ENCODE results near the gene SPRY2.

Gene SPRY2, protein sequence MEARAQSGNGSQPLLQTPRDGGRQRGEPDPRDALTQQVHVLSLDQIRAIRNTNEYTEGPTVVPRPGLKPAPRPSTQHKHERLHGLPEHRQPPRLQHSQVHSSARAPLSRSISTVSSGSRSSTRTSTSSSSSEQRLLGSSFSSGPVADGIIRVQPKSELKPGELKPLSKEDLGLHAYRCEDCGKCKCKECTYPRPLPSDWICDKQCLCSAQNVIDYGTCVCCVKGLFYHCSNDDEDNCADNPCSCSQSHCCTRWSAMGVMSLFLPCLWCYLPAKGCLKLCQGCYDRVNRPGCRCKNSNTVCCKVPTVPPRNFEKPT

GRCh38 chr13:80341101-80341755 lies at the start of gene SPRY2:
Gene SPRY2 (minus strand): TSS chr13:80341126. CDS start chr13:80337705, 3,421 bp downstream.
- peak within 1 kb of the TSS; percentile 66 for H3K4me3 ChIP-seq (replicated peaks; ENCODE audit: low read depth, low read length)
- DNase-seq (ENCODE audit: low read depth) = peak; percentile 98
- no peak for TF ChIP-seq CTCF (IDR thresholded peaks at IDR 0.05; ENCODE audit: low read length, missing control alignments)

- no peak for TF ChIP-seq CTCF (IDR thresholded peaks at IDR 0.05; ENCODE audit: low read length, missing control alignments)
- DNase-seq (ENCODE audit: low read depth) = no peak
- H3K4me3 ChIP-seq (replicated peaks; ENCODE audit: low read depth, low read length) = no peak overlapping the region
Measured at GRCh38 chr13:80390338-80390737, 49.4 kb upstream of the SPRY2 start.

DNA sequence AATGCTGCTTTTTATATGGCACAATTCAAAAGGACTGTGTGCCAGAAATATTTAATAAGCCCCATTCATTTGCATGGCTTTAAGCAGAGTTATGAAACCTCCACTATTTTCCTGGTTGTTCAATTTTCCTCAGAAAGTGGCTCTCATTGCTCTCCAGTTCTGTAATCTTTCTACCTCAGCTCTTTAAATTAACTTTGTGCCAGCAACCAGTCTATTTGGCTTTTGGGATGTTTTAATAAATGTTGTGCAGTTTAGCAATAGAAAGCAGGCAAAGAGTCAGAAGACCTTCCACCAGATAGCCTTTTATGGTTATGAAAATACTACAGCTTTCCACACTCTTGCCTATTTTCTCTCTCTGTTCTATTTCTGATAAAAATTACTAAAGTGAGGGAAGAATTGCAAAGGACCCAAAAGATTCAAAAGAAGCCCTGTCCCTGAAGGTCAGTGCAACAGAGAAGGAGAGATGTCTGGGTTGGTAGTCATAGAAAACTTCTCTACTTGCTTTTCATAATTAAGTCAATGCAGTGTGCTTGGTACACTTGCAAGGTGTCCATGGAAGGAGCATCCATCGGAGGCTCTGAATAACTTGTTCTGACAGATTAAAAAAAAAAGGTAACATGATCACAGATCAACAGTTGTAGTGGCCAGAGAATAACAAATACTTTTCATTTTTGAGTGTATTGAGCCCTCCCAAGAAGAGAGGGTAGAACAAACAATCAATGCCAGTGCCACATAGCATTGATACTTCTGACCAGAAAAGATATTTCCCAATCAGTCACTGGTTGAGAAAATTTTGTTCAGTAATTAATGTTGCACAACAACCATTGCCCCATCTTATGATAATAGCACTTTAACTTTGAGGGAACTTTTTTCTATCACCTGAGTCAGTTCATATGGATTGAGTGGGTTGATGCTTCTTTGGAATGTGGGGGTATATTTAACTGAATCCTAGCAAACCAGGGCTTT lies 48.4 kb upstream of the SPRY2 start:
- no peak for TF ChIP-seq CTCF (IDR thresholded peaks at IDR 0.05; ENCODE audit: low read length, missing control alignments)
- DNase-seq (ENCODE audit: low read depth) = peak; percentile 45
- H3K4me3 ChIP-seq (replicated peaks; ENCODE audit: low read depth, low read length) = no peak overlapping the region

- TF ChIP-seq CTCF (IDR thresholded peaks at IDR 0.05; ENCODE audit: low read length, missing control alignments) = no peak
- no peak overlapping the region for H3K4me3 ChIP-seq (replicated peaks; ENCODE audit: low read depth, low read length)
- no peak for DNase-seq (ENCODE audit: low read depth)
Measured at GRCh38 chr13:80388506-80388905, 47.6 kb upstream of the SPRY2 start.

GRCh38 chr13:80386592-80386991 lies 45.7 kb upstream of the SPRY2 start:
- no peak overlapping the region for H3K4me3 ChIP-seq (replicated peaks; ENCODE audit: low read depth, low read length)
- DNase-seq (ENCODE audit: low read depth) = no peak
- no peak for TF ChIP-seq CTCF (IDR thresholded peaks at IDR 0.05; ENCODE audit: low read length, missing control alignments)

- no peak for DNase-seq (ENCODE audit: low read depth)
- TF ChIP-seq CTCF (IDR thresholded peaks at IDR 0.05; ENCODE audit: low read length, missing control alignments) = no peak
Measured at GRCh38 chr13:80386002-80386401, 45.1 kb upstream of the SPRY2 start.

More at GRCh38 chr13:80386002-80386401, 45.1 kb upstream of the SPRY2 start:
- no peak overlapping the region for H3K4me3 ChIP-seq (replicated peaks; ENCODE audit: low read depth, low read length)

Data from fibroblast of pulmonary artery (primary cell).